Hepatocyte (in vitro differentiated cells): ENCODE measurements around the gene SLC9A3. TPM values are rescaled to one million over a fixed set of nuclear protein-coding genes. Genes with fewer than 3 reads are reported as not detected.

Experiments used
- DNase-seq: peaks from one replicate; pipeline ENCODE4 v3.0.0-alpha.2; 2016; ENCODE audit warnings: low spot score
- H2AFZ ChIP-seq: fragments of 200-600 bp; sonication (generic); 2 replicates; pipeline ENCODE4 v1.6.0; 2016; ENCODE audit warnings: antibody characterized with exemption, mild to moderate bottlenecking
- H3K27ac ChIP-seq: fragments of 200-600 bp; sonication (generic); 2 replicates; pipeline ENCODE4 v1.5.1; 2016; ENCODE audit warnings: mild to moderate bottlenecking
- H3K27me3 ChIP-seq: fragments of 200-600 bp; sonication (generic); 2 replicates; pipeline ENCODE4 v1.6.1; 2016
- H3K36me3 ChIP-seq: fragments of 200-600 bp; sonication (generic); replicated peaks from 2 replicates; pipeline ENCODE4 v1.5.1; 2016; ENCODE audit warnings: low read depth; ENCODE audit not compliant: insufficient read depth
- H3K4me1 ChIP-seq: fragments of 200-600 bp; sonication (generic); 2 replicates; pipeline ENCODE4 v1.5.1; 2016; ENCODE audit warnings: mild to moderate bottlenecking, moderate library complexity; ENCODE audit not compliant: insufficient read depth
- H3K4me2 ChIP-seq: fragments of 200-600 bp; sonication (generic); 2 replicates; pipeline ENCODE4 v1.6.0; 2016
- H3K4me3 ChIP-seq: fragments of 200-600 bp; sonication (generic); 2 replicates; pipeline ENCODE4 v1.5.1; 2016; ENCODE audit warnings: mild to moderate bottlenecking
- H3K79me2 ChIP-seq: fragments of 200-600 bp; sonication (generic); 2 replicates; pipeline ENCODE4 v1.6.0; 2017; ENCODE audit warnings: mild to moderate bottlenecking
- H3K9me2 ChIP-seq: fragments of 200-600 bp; sonication (generic); replicated peaks from 2 replicates; pipeline ENCODE4 v1.6.0; 2017; ENCODE audit warnings: mild to moderate bottlenecking; ENCODE audit not compliant: insufficient read depth
- H3K9me3 ChIP-seq: fragments of 200-600 bp; sonication (generic); 2 replicates; pipeline ENCODE4 v1.5.1; 2016; ENCODE audit warnings: low read depth, mild to moderate bottlenecking
- H4K20me1 ChIP-seq: fragments of 200-600 bp; sonication (generic); 2 replicates; pipeline ENCODE4 v1.6.0; 2016; ENCODE audit warnings: mild to moderate bottlenecking; ENCODE audit not compliant: insufficient read depth, poor library complexity, severe bottlenecking
- CTCF ChIP-seq: fragments of 200-600 bp; sonication (generic); IDR thresholded peaks from 2 replicates; pipeline ENCODE4 v1.5.1; 2016; ENCODE audit warnings: antibody characterized with exemption, mild to moderate bottlenecking; ENCODE audit not compliant: poor library complexity
- EZH2 ChIP-seq: fragments of 200-600 bp; sonication (generic); IDR thresholded peaks from 2 replicates; pipeline ENCODE4 v1.6.1; 2016; ENCODE audit warnings: antibody characterized with exemption, mild to moderate bottlenecking, borderline replicate concordance
- EZH2phosphoT487 ChIP-seq: fragments of 200-600 bp; sonication (generic); IDR thresholded peaks from one replicate; pipeline ENCODE4 v1.6.1; 2018; ENCODE audit warnings: antibody characterized with exemption, mild to moderate bottlenecking, low read depth, moderate library complexity; ENCODE audit not compliant: unreplicated experiment, severe bottlenecking
- WGBS: methylation state at CpG from one replicate; pipeline ENCODE4 v1.1.6; 2016; ENCODE audit warnings: low lambda C conversion rate; ENCODE audit errors: missing lambda C conversion rate; 5-methylcytosine and 5-hydroxymethylcytosine counted together
- polyA plus RNA-seq: library from polyadenylated mRNA; unstranded; fragments of >200 nt; fragmentation: Nextera tagmentation; extraction: Ambion mirVana; gene quantifications from 2 replicates; pipeline ENCODE4 v1.2.1, GENCODE V29; 2016
- total RNA-seq: library from RNA; depleted of rRNA; stranded (reverse); fragments of >200 nt; gene quantifications from 2 replicates; pipeline ENCODE4 v1.2.3, GENCODE V29; 2014

The SLC9A3 gene
- total and polyA plus RNA-seq, 2 experiments from 2014 or later: 4.8 to 7.4 TPM

- H4K20me1 ChIP-seq: no peaks in the 10 kb centered on the region
- no peaks in the 10 kb centered on the region for H3K36me3 ChIP-seq
- no peak overlapping the region for H3K4me2 ChIP-seq
- no peaks in the 10 kb centered on the region for H3K79me2 ChIP-seq
- DNase-seq: no peak
- H3K27ac ChIP-seq: no peak overlapping the region
- TF ChIP-seq EZH2 (no peak), CTCF (no peak)
- H3K4me1 ChIP-seq: no peaks in the 10 kb centered on the region
- H3K9me3 ChIP-seq: no peaks in the 10 kb centered on the region
- 100% methylated on average over 6 of the region's 10 CpGs for WGBS
- no peak overlapping the region for H3K4me3 ChIP-seq
- peaks cover 31% of the 10 kb centered on the region for H3K27me3 ChIP-seq
- H3K9me2 ChIP-seq: no peaks in the 10 kb centered on the region
- no peak overlapping the region for H2AFZ ChIP-seq
Observed at GRCh38 chr5:500491-500890, 23.8 kb downstream of the SLC9A3 start.

DNA sequence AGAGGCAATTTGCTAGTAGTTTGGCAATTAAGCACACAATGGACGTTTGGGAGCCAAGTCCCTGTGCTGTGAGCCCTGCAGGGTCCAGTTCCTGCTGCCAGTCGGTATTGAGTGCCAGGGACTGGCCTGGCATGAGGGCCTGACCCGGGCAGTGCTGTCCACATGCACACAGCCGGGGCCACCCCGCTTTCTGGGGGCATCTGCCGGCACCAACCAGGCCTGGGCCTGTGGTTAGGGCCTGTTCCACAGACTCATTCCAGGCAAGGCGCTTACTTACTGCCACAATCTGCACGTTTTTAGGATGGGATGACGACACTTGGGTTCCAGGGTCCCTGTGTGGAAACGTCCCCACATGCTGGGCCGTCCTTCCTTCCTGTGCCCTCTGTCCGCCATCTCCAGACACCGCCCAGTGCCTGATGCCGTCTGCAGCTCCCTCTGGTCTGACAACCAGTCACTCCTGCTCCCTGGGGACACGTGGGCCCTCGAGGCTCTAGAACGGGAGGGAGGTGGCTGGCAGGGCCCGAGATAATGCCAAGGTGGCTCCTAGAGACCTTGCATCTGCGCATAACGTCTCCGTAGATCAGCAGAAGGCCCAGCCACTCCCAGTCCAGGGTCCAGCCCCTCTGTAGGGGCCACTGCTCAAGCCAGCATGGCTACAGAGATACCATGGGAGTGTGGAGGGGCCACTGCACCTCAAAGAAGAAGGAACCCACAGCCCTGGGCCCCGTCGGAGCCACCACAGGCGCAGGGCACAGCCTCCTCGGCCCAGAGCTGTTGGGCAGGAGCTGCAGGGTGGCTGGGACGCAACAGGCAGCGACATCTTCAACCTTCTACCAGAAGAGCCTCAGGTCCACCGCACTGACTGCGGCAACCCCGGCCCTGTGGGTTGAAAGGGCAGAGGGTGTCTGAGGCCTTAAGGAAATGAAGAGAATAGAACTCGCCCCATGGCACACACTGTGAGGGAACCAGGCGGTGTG, 24.7 kb downstream of the SLC9A3 start:
- no peak overlapping the region for H3K27ac ChIP-seq
- H3K4me1 ChIP-seq: no peaks in the 10 kb centered on the region
- H3K9me2 ChIP-seq: no peaks in the 10 kb centered on the region
- no peak for TF ChIP-seq EZH2phosphoT487
- TF ChIP-seq EZH2: no peak
- no peak for TF ChIP-seq CTCF
- H3K4me2 ChIP-seq: no peak overlapping the region
- peaks cover 37% of the 10 kb centered on the region for H3K27me3 ChIP-seq
- no peaks in the 10 kb centered on the region for H3K9me3 ChIP-seq
- H4K20me1 ChIP-seq: no peaks in the 10 kb centered on the region
- DNase-seq: no peak
- no peak overlapping the region for H2AFZ ChIP-seq
- H3K79me2 ChIP-seq: no peaks in the 10 kb centered on the region
- no peaks in the 10 kb centered on the region for H3K36me3 ChIP-seq
- H3K4me3 ChIP-seq: no peak overlapping the region
- WGBS: 92% methylated on average over 32 of the region's 32 CpGs

DNA sequence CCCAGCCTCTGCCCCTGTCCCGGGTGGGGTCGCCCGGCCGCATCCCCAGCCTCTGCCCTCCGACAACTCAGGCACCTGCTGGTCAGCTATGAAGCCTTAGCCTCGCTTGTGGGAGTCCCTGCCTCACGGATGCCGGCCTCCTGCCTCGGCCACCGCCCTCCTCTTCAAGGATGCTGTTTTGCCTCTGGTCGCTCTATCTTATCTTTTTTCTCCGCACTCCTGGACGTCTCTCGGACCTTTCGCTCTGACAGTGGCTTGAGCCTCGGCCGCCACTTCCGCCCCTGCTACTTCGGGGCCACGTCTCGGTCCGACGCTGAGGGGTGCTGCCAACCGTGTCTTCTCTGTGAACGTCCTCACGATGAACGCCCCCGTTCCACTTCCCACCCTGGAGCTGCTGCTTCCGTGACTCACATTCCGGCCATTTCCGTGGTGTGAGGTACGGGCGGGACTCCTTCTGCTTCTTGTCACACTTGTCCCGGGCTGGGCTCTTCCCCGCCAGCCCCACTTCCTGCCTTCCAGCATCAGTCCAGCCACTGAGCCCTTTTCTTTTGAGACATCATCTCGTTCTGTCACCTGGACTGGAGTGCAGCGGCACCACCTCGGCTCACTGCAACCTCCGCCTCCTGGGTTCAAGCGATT, 26.3 kb downstream of the SLC9A3 start:
- Histone ChIP-seq H3K4me1 (no peaks in the 10 kb centered on the region), H3K4me3 (no peak overlapping the region), H3K36me3 (no peaks in the 10 kb centered on the region), H3K4me2 (no peak overlapping the region), H3K27me3 (peaks cover 52% of the 10 kb centered on the region), H4K20me1 (no peaks in the 10 kb centered on the region), H3K27ac (no peak overlapping the region), H3K9me3 (no peaks in the 10 kb centered on the region), H3K9me2 (no peaks in the 10 kb centered on the region), H2AFZ (no peak overlapping the region), H3K79me2 (no peaks in the 10 kb centered on the region)
- no peak for DNase-seq
- WGBS: 79% methylated on average over 40 of the region's 40 CpGs
- TF ChIP-seq EZH2: no peak
- no peak for TF ChIP-seq EZH2phosphoT487
- TF ChIP-seq CTCF: no peak
